ENCODE measurements around the gene FGF14. TPM values are rescaled to one million over a fixed set of nuclear protein-coding genes. Genes with fewer than 3 reads are reported as not detected.

Gene FGF14
- total and polyA plus RNA-seq, 2 experiments from 2014 or later, result 0.03 TPM; not detected in 1

DNA sequence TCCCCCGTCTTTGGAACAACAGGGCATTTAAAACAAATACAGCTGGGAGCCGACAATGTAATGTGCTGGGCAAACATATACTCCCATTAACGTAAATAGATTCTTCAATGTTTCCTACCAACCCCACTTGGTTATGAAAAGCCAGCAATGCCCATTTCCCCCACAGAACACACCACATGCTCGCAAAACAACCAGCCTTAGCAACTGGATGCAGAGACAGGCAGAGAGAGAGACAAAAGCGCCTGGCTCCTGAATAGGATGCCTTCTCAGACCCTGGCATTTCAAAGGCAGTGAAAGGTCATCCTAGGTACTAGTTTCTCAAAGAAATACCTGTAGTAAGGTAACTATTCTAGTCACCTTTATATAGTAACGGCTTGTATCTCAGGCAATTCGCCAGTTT is 486.5 kb downstream of the FGF14 start:
- Histone ChIP-seq H3F3A (replicated peaks; ENCODE audit: low read depth) (no peaks in the 10 kb centered on the region; the same call in none of the 2 replicates), H3K4me3 (peak overlapping the region; percentile 70), H3K9me2 (ENCODE audit: insufficient read depth) (no peaks in the 10 kb centered on the region), H3K27me3 (ENCODE audit: insufficient read depth) (peaks cover 69% of the 10 kb centered on the region), H4K20me1 (replicated peaks; ENCODE audit: insufficient read depth) (0 out of 2 replicates have a peak, but pooled peaks cover 2% of the 10 kb centered on the region), H3K4me2 (peak overlapping the region; percentile 95), H3K4me1 (ENCODE audit: insufficient read depth) (peaks cover 27% of the 10 kb centered on the region), H3K79me2 (replicated peaks; ENCODE audit: insufficient read depth) (no peaks in the 10 kb centered on the region), H2AFZ (peak overlapping the region; percentile 95; the same call in 1 of the 2 replicates), H3K27ac (ENCODE audit: low read depth) (no peak overlapping the region), H3K36me3 (ENCODE audit: insufficient read depth) (no peaks in the 10 kb centered on the region)
- no peaks in the 10 kb centered on the region for H3K36me3 Mint-ChIP-seq (ENCODE audit: low read depth)
- peak; percentile 62 for DNase-seq (ENCODE audit: low spot score)
- no peak overlapping the region for H3K27ac Mint-ChIP-seq
- peaks cover 42% of the 10 kb centered on the region for H3K27me3 Mint-ChIP-seq (ENCODE audit: insufficient read depth, low read depth, poor library complexity)
- H3K4me1 Mint-ChIP-seq, result peaks cover 20% of the 10 kb centered on the region
- peak overlapping the region; percentile 73 for H3K4me3 Mint-ChIP-seq
- peak; percentile 19 for ATAC-seq
- no peaks in the 10 kb centered on the region for H3K9me3 Mint-ChIP-seq
- TF ChIP-seq JUNB (IDR thresholded peaks at IDR 0.05; ENCODE audit: unreplicated experiment) (no peak), EZH2 (IDR thresholded peaks at IDR 0.05; ENCODE audit: low read depth, unreplicated experiment) (peak; percentile 42), CREB1 (CRISPR knock-in tag; IDR thresholded peaks at IDR 0.05; ENCODE audit: low read depth) (no peak), EZH2phosphoT487 (IDR thresholded peaks at IDR 0.05; ENCODE audit: unreplicated experiment) (no peak), NANOG (IDR thresholded peaks at IDR 0.05; ENCODE audit: borderline replicate concordance) (no peak)
- TF ChIP-seq, protein P1, sequence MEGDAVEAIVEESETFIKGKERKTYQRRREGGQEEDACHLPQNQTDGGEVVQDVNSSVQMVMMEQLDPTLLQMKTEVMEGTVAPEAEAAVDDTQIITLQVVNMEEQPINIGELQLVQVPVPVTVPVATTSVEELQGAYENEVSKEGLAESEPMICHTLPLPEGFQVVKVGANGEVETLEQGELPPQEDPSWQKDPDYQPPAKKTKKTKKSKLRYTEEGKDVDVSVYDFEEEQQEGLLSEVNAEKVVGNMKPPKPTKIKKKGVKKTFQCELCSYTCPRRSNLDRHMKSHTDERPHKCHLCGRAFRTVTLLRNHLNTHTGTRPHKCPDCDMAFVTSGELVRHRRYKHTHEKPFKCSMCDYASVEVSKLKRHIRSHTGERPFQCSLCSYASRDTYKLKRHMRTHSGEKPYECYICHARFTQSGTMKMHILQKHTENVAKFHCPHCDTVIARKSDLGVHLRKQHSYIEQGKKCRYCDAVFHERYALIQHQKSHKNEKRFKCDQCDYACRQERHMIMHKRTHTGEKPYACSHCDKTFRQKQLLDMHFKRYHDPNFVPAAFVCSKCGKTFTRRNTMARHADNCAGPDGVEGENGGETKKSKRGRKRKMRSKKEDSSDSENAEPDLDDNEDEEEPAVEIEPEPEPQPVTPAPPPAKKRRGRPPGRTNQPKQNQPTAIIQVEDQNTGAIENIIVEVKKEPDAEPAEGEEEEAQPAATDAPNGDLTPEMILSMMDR (conservative IDR thresholded peaks at IDR 0.05; ENCODE audit: low read depth in 2 of 2), result no peak
- TF ChIP-seq, protein P2, sequence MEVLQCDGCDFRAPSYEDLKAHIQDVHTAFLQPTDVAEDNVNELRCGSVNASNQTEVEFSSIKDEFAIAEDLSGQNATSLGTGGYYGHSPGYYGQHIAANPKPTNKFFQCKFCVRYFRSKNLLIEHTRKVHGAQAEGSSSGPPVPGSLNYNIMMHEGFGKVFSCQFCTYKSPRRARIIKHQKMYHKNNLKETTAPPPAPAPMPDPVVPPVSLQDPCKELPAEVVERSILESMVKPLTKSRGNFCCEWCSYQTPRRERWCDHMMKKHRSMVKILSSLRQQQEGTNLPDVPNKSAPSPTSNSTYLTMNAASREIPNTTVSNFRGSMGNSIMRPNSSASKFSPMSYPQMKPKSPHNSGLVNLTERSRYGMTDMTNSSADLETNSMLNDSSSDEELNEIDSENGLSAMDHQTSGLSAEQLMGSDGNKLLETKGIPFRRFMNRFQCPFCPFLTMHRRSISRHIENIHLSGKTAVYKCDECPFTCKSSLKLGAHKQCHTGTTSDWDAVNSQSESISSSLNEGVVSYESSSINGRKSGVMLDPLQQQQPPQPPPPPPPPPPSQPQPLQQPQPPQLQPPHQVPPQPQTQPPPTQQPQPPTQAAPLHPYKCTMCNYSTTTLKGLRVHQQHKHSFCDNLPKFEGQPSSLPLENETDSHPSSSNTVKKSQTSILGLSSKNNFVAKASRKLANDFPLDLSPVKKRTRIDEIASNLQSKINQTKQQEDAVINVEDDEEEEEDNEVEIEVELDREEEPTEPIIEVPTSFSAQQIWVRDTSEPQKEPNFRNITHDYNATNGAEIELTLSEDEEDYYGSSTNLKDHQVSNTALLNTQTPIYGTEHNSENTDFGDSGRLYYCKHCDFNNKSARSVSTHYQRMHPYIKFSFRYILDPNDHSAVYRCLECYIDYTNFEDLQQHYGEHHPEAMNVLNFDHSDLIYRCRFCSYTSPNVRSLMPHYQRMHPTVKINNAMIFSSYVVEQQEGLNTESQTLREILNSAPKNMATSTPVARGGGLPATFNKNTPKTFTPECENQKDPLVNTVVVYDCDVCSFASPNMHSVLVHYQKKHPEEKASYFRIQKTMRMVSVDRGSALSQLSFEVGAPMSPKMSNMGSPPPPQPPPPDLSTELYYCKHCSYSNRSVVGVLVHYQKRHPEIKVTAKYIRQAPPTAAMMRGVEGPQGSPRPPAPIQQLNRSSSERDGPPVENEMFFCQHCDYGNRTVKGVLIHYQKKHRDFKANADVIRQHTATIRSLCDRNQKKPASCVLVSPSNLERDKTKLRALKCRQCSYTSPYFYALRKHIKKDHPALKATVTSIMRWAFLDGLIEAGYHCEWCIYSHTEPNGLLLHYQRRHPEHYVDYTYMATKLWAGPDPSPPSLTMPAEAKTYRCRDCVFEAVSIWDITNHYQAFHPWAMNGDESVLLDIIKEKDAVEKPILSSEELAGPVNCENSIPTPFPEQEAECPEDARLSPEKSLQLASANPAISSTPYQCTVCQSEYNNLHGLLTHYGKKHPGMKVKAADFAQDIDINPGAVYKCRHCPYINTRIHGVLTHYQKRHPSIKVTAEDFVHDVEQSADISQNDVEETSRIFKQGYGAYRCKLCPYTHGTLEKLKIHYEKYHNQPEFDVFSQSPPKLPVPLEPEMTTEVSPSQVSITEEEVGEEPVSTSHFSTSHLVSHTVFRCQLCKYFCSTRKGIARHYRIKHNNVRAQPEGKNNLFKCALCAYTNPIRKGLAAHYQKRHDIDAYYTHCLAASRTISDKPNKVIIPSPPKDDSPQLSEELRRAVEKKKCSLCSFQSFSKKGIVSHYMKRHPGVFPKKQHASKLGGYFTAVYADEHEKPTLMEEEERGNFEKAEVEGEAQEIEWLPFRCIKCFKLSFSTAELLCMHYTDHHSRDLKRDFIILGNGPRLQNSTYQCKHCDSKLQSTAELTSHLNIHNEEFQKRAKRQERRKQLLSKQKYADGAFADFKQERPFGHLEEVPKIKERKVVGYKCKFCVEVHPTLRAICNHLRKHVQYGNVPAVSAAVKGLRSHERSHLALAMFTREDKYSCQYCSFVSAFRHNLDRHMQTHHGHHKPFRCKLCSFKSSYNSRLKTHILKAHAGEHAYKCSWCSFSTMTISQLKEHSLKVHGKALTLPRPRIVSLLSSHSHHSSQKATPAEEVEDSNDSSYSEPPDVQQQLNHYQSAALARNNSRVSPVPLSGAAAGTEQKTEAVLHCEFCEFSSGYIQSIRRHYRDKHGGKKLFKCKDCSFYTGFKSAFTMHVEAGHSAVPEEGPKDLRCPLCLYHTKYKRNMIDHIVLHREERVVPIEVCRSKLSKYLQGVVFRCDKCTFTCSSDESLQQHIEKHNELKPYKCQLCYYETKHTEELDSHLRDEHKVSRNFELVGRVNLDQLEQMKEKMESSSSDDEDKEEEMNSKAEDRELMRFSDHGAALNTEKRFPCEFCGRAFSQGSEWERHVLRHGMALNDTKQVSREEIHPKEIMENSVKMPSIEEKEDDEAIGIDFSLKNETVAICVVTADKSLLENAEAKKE (CRISPR knock-in tag; IDR thresholded peaks at IDR 0.05), result no peak
- TF ChIP-seq, protein P3, sequence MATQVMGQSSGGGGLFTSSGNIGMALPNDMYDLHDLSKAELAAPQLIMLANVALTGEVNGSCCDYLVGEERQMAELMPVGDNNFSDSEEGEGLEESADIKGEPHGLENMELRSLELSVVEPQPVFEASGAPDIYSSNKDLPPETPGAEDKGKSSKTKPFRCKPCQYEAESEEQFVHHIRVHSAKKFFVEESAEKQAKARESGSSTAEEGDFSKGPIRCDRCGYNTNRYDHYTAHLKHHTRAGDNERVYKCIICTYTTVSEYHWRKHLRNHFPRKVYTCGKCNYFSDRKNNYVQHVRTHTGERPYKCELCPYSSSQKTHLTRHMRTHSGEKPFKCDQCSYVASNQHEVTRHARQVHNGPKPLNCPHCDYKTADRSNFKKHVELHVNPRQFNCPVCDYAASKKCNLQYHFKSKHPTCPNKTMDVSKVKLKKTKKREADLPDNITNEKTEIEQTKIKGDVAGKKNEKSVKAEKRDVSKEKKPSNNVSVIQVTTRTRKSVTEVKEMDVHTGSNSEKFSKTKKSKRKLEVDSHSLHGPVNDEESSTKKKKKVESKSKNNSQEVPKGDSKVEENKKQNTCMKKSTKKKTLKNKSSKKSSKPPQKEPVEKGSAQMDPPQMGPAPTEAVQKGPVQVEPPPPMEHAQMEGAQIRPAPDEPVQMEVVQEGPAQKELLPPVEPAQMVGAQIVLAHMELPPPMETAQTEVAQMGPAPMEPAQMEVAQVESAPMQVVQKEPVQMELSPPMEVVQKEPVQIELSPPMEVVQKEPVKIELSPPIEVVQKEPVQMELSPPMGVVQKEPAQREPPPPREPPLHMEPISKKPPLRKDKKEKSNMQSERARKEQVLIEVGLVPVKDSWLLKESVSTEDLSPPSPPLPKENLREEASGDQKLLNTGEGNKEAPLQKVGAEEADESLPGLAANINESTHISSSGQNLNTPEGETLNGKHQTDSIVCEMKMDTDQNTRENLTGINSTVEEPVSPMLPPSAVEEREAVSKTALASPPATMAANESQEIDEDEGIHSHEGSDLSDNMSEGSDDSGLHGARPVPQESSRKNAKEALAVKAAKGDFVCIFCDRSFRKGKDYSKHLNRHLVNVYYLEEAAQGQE (IDR thresholded peaks at IDR 0.05; ENCODE audit: unreplicated experiment), result no peak

All from GM23338 (cell line).